ENCODE measurements around the gene ZNF778.

Gene ZNF778

DNA sequence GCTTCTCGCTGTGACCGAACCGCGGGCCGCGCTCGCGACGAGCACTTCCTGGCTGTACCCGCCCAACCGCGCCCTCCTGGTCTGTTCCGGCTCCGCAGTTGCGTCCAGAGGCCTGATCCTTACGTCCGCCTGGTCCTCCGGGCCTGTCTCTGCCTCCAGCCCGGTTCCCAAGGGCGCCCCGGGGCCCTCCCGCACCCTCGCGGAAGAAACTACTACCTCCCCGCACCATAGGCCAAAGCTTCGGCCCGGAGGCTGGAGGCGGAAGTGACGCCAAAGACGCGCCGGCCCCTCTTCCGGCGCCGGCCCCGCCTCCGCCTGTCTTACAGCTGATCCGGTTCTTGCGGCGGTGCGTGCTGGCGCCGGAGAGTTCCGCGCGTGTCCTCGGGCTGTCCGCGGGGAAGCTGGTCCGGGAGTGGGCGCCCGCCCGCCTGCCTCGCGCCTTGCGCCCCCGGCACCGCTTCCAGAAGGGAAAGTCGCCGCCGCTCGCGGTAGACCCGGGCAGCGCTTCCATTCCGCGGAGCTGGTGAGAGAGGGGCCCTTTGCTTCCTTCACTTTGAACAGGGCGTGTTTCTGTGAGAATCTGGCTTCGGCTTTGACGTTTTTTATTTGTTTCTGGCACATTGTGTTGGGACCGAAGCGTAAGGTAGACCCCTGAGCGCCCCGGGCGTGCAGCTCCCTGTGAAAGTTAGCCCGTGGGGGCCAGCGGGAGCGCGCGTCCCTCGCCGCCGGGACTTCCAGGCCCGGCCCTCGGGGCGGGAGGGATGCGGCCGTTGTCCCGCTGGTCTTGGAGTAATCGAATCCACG lies at the start of gene ZNF778:
TSS of gene ZNF778 (plus strand) at position 316 of the 804 bp plus-strand sequence. CDS start 3,425 bp downstream, outside the sequence.
- DNase-seq (ENCODE audit: low spot score) = peak; percentile 79

DNA sequence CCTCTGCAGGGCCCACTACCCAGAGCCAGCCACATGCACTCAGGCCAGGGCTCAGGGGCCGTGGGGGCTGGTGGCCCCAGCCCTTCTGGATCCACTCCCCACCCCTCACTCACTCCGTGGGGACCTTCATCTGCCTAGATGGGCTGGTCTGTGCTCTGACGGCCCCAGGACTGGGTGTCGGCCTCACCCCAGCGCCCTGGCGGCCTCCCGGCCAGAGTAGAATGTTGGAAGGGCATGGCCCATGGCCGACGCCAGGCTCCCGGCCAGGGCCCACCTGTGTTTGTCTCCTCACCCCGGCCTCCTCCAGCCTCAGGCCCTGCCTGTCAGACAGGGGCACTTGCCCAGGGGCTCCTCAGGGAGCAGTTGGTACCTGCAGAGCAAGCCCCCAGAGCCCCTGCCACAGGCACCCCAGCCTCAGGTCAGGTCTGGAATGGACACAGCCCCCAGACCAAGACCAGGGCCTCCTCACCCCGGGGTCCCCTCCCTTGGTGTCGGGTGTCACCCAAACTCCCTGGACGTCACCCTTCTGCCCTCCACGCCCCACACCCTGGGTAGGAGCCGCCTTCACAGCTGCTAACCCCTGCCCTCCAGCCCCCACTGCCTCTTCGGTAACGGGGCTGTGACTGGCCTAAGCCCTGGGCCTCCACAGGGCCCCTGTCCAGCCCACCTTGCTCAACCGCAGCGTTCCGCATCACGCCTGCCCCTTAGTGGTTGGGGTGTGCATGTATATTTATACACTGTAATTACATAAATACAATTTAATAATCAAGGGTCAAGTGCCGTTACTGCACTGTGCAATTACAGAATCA lies 48.9 kb upstream of the ZNF778 start:
- no peak for DNase-seq (ENCODE audit: low spot score)

DNA sequence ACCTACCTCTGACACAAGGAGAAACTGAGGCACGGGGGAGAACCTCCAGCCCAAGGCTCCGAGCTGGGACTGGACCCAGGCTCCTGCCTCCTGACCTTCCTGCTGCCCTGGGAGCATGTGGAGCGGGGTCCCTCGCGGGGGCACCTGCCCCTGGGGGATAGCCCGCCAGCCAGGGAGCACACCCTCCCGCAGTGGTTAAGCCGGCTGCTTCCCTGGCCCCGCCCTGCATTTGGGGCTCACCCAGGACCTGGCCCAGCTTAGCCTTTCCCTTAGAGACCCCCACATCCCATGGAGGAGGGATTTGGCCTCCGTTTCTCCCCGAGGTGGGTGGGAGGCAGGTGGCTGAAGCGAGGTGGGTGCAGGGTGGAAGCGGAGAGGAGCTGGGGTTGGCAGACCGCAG lies 47.7 kb upstream of the ZNF778 start:
- no peak for DNase-seq (ENCODE audit: low spot score)

DNA sequence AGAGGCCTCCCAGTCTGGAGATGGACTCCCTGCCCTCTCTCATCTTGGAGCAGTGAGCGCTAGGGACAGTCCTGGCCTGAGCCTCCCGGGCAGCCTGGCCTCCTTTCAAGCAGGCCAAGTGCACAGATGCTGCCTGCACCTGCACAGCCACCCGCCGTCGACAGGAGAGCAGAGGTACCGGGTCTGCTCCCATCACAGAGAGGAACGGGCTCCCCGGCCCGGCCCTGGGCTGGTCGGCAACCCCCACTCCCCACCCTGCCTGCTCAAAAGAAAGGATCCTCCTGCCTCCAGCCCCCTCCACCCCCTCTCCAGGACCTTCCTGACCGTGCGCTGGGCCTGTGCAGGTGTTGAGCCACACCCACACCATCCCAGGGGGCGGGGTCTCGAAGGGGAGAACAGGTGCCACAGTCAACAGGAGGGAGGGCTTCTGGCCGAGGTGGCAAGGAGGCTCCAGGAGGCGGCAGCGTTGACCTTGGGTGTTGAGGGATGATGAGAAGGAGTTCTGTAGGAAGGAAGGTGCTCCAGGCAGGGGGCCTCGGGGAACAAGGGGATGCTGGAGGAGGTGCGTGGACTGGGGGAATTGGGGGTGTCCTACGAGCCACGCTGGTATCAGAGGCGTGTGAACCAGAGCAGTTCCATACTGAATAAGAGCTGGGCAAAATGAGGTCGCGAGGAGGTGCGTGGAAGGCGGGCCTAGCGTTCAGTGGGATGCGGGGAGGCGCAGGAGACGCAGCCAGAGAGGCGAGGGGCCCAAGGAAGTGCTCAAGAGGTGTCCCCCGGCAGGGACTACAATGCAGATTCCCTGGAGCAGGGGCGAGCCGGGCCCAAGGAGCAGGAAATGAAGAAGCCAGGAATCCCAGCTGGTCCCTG lies 46.9 kb upstream of the ZNF778 start:
- no peak for DNase-seq (ENCODE audit: low spot score)

DNA sequence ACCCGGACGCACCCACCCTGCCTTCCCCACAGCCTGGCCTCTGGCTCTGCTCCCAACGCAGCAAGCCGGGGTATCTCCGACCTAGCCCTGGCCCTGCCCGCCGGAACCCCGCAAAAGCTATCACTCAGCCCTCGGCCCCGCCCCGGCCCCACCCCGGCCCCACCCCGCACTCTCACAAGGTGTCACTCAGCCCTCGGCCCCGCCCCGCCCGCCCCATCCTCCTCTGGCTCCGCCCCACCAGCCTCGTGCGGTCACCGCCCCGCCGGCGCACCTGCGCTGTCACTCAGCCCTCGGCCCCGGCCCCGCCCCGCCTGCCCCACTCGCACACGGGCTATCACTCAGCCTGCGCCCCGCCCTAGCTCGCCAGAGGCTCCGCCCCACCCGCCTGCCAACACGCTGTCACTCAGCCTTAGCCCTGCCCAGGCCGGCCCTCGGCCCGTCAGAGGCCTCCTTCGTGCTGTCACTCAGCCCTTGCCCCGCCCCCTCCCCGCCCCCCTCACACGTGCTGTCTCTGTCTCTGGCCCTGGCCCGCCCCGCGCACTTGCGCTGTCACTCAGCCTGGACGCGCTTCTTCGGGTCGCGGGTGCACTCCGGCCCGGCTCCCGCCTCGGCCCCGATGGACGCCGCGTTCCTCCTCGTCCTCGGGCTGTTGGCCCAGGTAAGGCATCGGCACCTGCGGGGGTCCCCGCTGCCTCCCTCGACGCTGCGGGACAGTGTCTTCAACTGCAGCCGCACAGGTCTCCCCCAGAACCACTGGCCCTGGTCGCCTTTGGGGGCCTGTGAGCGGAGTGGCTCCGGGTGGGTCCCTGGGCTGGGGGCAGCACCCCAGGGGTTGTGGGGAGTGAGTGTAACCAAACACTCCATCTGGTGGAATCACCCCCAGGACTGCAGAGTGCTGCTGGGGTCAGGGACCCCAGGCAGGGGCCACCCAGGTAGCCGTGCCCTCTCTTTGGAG lies 46.0 kb upstream of the ZNF778 start, which contains the start of gene CDH15:
TSS of gene CDH15 (plus strand) at position 533 of the 955 bp plus-strand sequence. CDS start at position 617, 84 bp downstream.
- DNase-seq (ENCODE audit: low spot score) = peak; percentile 96

DNA sequence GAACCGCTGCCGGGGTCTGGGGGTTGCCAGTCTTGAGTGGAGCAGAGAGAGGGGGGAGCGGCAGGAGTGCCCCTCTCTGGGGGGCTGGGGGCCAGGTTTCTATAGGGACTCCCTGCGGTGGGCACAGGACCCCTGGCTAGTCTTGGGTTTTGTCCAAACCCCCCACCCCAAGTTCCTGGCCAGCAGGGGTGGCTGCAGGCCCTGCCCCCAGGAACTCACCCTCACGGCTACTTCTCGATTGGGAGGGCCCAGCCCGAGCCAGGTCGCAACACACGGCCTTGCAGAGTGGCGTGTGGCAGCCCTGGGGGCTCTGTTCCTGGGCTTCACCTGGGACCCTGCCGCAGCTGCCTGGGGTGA lies 45.4 kb upstream of the ZNF778 start:
- no peak for DNase-seq (ENCODE audit: low spot score)

DNA sequence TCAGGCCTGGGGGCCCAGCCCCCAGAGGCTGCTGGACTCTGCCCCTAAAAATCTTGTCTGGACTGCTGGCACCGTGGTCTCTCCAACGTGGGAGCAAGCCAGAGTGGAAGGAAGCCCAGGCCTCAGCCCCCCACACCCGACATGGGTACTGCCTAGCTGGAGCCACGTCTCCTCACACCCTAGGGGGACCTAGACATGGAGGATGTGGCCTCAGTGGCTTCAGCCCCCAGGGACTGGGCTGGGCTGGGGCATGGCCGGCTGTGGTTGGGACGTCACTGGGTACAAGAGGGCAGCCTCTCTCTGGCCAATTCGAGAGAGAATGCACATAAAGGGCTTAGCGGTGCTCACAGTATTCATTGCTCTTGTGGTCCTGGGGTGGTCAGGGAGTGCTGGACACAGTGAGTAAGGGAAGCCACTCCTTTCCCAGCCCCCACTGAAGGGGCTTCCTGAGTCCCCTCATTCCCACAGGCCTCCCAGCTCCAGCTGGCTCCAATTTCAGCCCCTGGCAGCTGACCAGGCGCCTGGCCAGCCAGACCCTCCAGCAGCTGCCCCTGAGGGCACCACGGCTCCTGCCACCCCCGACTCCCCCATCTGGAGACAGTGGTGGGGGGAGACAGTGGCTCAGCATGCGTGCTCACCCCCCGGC lies 44.9 kb upstream of the ZNF778 start:
- no peak for DNase-seq (ENCODE audit: low spot score)

DNA sequence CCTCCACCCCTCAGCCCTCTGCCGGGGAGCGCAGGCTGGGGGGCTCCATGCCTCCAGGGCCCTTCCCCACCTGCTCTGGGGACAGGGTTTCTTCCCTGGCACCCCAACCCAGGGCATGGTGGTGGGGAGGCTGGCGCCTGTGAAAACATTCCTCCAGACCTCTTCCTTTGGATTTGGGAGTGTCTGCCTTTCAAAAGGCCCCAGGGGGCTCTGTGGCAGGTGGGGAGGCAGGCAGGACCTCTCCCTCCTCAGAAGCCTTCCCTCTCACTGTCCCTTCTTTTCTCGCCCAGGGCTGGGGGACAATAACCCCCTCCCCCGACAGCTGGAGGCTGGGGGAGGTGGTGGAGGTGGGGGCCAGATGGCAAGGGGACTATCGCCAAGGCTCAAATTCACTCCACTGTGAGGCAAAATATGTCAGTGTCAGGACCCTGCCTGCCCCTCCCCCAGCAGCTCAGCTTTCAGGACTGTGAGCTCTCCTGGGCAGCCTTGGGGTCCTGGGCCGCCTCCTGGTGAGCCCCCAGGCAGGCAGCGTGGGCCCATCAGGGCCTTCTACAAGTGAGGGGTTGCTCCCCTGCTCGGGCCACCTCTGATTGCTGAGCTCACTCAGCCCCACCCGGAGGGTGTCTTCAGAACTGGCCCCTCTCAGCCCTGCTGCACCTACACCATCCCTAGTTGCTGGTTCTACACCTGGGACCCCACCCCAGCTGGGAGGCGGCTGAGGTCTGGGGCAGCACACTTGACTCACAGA lies 44.2 kb upstream of the ZNF778 start:
- DNase-seq (ENCODE audit: low spot score) = no peak

DNA sequence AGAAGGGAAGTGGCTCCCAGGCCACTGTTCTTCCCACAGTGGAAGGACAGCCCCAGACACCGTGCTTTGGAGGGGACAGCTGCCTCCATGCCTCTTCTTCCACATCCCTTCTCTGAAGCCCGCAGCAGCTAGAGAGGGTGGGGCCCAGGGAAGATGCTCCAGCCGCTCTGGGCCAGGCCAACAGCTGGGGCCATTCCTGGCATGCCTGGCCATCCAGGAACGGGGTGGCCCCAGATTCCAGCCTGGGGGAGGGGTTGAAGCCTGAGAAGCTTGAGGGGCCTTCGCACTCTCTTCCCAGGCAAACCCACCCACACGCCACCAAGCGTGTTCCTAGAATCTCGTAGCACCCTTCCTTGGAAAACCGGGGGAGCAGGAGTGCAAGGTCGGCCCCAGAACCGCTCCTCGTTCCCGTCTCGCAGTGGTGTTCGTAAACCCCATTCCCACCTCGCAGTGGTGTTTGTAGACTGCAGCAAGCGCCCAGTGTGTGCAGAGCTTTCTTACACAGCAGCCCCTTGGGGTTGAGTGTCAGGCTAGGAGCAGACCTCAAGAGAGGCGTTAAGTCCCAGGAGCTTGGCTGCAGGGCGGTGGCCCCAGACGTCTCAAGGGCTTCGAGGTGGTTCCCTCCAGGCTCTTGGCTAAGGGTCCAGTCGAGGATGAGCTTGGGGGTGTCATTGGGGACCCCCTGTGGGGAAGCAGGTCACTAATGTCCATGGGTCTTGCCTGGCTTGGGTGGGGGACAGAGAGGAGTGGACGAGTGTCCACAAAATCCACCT lies 43.3 kb upstream of the ZNF778 start:
- DNase-seq (ENCODE audit: low spot score) = no peak

DNA sequence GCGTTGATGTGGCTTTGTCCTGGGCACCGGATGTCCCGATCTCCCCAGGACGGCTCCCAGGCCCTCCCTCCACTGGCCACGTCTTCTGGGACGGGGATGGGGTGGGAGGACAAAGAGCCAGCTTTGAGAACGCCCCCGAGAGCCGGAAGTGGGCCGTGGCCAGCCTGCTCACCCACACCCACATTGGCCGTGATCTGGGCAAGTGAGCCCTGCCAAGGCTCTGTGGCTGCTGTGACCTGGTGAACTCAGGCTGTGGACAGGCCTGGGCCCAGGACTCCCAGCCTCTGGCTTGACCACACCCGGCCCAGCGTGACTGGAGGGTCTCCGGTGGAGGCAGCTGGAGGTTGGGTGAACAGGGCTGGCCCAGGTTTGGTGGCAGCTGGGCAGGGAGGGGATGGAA lies 42.6 kb upstream of the ZNF778 start:
- DNase-seq (ENCODE audit: low spot score) = no peak

DNA sequence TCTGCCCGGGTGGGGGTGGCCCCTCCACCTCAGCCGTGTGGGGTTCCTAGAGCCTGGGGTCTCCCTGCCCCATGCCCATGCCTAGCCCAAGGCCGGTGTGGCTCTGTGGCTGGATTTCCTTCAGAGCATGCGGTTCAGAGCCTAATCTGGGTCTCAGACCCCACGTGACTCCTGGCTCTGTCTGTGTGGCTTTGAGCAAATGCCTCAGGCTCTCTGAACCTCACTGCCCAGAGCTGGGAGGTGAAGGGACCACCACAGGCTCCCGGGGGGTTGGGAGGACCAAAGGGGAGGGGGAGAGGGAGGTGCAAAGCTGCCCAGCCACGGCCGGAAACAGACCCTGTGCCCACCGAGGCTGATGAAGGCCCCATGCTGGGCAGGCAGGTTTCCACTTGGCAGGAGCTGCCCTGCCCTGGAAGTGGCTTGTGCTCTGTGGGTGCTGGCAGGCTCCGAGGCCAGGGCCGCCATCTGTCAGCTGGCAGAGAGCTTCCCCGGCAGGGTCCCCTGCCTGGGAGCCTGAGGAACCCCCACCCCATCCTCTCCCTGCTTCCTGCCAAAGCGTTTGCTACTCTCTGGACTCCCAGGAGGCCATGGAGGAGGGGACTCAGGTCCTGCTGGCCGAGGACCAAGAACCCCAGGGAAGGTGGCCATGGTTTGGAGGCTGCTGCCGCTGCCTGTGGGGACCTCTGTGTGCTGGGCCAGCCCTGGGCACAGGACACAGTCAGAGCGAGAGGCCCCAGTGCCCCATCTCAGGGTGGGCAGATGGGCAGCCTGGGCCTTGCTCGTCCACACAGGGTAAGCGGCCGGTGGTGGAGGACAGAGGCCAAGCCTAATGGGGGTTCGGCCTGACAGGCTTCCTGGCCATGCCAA lies 42.0 kb upstream of the ZNF778 start:
- no peak for DNase-seq (ENCODE audit: low spot score)

DNA sequence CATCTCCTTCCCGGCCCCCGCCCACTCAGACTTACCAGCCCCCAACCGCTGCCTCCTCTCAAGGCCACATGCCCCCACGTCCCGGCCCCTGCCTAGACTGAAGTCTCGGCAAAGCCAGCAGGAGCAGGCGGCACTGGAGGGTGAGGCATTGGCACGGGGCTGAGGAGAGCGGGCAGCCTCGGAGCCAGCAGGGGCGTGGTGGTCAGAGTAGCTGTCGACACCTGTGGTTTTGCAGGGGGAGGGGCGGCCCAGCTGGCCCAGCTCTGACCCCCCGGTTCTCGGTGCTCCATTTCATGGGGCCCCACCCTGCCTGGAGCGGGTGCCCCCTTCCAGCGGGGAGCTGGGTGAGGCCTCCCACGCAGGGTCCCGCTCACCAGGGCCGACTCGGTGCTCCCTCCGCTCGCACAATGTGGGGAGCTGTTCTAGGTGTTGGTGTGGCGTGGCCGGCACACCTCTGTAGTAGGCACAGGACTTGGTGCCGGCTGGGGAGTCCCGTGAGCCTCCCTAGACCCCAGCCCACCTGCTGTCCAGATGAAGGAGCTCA lies 41.3 kb upstream of the ZNF778 start:
- DNase-seq (ENCODE audit: low spot score) = no peak

DNA sequence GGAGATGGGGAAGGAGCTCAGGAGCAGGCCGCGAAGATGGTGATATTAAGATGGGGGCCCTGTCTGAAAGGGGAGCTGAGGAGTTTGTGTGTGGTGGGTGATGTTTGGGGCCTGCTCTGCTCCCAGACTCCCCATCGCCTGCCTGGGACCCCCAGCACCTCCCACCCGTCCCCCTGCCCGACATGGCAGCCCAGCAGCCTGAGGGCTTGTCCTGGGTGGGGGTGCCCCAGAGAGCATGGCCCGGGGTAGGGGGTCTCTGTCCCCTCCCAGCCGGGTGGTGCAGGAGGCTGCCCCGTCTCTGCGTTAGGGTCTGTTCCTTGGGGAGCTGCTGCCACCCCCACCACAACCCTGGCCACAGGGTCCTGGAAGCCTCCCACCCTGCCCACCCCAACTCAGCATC lies 40.8 kb upstream of the ZNF778 start:
- DNase-seq (ENCODE audit: low spot score) = no peak

DNA sequence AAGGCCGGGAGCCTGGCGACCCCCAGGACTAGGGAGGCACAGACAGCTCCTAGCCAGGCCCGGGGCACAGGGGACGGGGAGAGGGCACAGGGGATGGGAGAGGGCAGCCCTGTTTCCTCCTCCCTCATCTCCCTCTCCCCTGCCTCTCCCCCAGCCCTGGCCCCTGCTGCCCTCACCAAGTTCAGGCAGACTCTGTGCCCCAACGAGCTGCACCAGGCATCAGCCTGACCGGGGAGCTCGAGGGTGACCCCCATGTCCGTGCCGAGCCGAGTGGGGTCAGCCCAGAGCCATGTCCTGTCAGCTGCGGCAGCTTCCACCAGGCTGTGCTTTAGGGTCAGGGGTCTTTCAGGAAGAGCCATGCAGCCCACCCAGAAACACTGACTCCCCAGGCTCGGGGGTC lies 40.0 kb upstream of the ZNF778 start:
- no peak for DNase-seq (ENCODE audit: low spot score)

DNA sequence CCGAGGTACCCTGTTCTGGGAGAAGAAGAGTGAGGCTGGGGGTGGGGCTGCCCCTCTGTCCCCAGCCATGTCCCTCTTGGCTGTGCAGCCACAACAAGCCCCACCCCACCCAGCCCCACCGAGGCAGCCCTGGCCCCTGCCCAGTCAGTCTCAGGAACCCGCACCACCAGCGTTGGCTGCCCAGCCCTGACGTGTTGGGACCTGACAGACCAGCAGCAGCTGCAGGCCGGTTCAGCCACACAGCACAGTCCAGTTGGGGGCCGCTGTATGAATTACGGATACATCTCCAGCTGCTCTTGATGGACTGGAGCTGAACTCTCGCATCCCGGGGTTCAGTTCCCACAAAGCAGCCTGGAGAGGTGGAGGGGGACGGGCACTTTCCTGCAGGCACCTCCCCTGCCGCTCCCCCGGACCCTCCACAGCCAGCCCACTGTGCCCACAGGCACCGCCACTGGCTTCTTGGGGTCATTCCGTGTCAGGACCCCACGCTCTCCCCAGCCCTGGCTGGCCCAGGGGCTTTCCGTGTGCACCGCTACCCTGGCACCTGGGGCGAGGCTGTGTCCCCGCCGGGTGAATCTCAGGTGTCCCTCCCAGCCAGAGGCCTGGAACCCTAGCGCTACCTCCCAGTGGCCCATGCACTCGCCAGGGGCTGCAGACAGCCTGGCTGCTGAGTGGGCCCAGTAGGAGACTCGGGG lies 38.9 kb upstream of the ZNF778 start:
- DNase-seq (ENCODE audit: low spot score) = no peak

DNA sequence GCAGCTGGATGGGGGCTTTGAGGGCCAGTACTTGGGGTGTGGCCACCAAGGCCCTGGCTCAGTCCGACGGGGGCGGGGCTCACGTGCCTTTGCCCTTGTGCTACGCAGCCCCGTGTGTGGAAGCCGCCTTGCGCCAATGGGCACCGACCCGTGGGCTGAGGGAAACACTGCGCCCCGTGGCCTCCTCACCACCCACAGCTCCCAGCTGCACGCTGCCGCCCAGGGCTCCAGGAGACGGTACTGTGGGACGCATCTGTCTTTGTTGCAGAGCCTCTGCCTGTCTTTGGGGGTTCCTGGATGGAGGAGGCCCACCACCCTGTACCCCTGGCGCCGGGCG lies 38.4 kb upstream of the ZNF778 start:
- no peak for DNase-seq (ENCODE audit: low spot score)

DNA sequence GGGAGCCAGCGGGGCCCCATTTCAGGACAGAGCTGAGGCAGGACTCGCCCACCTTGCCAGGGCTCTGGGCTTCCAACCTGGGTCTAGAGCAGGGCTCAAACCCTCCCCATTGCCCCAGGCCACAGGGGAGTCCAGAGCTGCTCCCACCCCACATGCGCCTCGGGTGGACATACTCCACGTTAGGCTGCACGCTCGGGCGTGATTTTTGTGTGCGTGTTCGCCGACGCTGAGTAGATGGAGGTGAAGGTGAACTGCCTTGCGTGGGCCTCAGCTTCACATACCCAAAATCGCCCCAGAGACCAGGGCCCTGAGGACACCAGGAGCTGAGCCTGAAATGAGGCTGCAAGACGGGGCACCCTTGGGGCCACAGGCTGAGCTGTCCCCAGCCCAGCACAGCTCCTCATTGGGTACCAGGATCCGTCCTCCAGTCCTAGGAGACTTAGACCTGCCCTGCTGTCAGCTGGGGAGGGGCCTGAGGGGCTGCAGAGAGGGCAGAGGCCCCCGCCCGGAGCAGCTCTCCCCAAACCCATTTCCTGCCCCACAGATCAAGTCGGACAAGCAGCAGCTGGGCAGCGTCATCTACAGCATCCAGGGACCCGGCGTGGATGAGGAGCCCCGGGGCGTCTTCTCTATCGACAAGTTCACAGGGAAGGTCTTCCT lies 37.7 kb upstream of the ZNF778 start:
- no peak for DNase-seq (ENCODE audit: low spot score)
